IPS-NIHi7 (cell line): Measurements from ENCODE around the gene TMTC2.
A peak's percentile ranks its signal among the peaks of the same experiment; 100 is the strongest.

Experiments used
- DNase-seq: peaks from one replicate; pipeline ENCODE4 v3.0.0; 2012; ENCODE audit warnings: mixed read lengths; ENCODE audit errors: extremely low spot score

Gene TMTC2

GRCh38 chr12:82686168-82687020 lies at the start of gene TMTC2:
Gene TMTC2 (plus strand): TSS chr12:82686906.
- DNase-seq = peak; percentile 94

- no peak for DNase-seq
These were observed 48.4 kb upstream of the TMTC2 start for GRCh38 chr12:82638324-82638723.

DNA sequence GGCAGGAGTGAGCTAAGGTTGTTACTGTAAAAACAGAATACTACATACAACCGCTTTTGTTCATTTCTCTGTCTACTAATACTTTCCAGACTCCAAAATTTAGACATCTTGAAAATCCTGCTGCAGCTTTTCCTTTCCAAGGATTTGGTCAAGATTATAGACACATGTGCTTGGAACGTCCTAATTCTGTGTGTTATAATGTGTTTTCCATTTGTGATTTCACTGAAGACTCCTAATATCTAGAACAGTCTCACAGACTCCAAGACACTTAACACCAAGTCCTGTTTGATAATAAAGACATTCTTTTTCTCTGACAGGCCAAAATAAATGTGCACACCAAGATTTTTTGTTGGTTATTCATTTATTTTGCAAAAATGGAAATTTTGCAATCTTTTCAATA lies 41.8 kb upstream of the TMTC2 start:
- DNase-seq = no peak

DNA sequence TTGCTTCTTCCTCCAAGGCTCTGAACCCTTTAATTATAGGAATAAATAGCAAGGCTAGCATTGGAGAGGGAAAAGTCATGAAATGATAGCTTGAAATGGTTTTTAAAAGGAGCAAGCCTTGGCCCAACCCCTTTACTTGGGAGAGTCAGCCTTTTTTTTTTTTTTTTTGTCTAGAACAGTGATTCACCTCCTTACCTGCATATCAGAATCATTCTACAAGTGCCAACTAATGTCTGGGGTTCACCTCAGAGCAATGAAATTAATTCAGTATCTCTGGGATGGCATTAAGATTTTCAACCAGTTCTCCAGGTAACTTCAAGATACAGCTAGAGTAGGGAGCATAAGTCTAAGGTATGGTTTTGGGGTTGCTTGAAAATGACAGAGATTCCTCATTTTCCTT lies 41.3 kb upstream of the TMTC2 start:
- DNase-seq = no peak

DNA sequence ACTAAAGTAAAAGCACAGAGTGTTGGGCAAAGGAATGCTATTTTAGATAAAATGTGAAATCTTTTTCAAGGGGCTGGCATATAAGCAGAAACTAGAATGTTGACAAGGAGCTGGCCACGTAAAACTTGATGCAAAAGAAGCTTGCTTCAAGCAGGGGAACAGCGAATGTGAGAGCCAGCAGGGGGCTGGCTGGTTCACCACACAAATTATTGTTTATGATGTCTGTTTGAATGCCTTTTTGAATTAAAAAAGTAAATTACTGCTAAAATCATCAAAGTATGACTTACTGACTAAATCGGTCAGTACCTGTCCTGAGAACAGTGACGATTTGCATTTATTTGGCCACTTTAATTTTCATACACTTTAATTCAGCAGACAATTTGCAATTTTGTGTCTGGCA lies 38.9 kb upstream of the TMTC2 start:
- no peak for DNase-seq

- no peak for DNase-seq
These were observed 38.3 kb upstream of the TMTC2 start for GRCh38 chr12:82648259-82648909.

DNA sequence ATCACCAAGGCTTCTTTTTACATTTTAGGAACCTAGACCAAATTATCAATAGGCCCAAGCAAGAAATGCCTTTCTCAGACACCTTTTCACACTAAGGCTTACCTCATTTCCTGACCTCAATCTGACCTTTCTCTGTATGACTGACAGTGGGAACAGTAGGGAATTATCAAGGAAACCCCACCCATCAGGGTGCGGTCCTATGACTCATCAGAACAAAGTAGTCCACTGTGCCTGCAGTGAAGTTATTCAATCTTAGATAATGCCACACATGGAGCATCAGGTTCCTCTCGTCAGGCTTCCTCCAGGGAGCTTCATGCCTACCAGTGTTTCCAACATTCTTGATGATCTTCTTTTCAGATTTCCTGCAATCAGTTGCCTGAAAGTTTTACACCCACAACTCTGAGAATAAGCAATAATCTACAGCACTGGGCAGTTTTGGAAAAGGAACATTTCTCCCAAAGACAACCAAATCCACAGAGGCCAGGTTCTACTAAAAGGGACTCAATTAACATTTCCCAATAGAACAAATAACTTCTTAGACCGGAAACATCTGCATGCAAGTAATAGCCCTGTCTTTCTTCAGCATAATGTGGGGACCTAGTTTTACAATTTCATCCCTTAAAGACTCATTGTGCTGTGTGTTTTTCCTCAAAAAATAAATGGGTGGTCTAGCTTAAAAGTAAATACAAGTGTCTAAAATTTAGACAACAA lies 35.9 kb upstream of the TMTC2 start:
- DNase-seq = peak; percentile 17

- no peak for DNase-seq
These were observed 35.2 kb upstream of the TMTC2 start for GRCh38 chr12:82651489-82651888.

- DNase-seq = no peak
These were observed 34.6 kb upstream of the TMTC2 start for GRCh38 chr12:82652071-82652470.

DNA sequence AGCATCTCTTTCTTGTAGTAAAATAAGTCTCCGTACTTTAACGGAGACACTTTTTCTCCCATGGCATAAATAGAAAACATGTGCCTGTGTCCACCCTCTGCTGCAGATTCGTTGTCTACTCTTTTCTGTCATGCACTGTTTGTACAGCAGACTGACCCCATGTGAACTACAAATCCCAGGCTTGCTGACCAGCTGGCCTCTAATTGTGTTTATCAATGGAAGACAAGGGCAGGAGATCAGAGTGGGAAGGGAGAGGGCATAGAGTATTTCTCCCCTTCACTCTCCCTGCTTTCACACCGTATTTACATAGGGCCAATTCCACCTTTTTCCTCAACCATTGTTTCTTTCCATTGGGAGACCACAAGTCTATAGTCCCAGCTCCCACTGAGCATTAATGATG lies 31.0 kb upstream of the TMTC2 start:
- no peak for DNase-seq

- DNase-seq = no peak
These were observed 27.1 kb upstream of the TMTC2 start for GRCh38 chr12:82659343-82660207.

DNA sequence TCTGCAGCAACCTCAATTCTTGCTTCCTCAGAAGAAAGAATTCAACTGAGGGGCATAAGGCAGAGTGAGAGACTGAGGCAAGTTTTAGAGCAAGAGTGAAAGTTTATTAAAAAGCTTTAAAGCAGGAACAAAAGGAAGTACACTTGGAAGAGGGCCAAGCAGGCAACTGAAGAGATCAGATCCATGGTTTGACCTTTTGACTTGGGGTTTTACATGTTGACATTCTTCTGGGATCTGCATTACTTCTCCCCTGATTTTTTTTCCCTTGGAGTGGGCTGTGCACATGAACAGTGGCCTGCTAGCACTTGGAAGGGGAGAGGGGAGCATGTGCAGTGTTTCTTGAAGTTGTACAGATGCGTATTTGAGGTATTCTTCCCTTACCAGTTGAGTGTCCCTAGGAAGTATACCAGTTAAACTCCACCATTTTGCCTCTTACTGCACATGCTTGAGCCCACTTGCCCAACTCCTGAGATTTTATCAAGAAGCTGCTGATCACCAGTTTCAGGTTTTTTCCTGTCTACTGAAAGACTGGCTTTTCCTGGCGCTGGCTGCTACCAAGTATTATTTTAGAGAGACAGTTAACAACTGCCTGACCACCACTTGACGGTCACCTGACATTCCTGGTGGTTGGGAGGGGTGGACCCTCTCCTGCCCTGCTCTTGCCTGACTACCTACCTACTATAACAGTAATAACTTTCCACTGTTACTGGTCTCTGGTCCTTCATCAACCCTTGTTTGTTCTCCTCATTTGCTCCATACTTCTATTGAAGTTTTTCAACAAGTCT lies 26.0 kb upstream of the TMTC2 start:
- no peak for DNase-seq

GRCh38 chr12:82663893-82664292 lies 22.8 kb upstream of the TMTC2 start:
- DNase-seq = no peak

GRCh38 chr12:82665142-82665923 lies 21.4 kb upstream of the TMTC2 start:
- DNase-seq = no peak

DNA sequence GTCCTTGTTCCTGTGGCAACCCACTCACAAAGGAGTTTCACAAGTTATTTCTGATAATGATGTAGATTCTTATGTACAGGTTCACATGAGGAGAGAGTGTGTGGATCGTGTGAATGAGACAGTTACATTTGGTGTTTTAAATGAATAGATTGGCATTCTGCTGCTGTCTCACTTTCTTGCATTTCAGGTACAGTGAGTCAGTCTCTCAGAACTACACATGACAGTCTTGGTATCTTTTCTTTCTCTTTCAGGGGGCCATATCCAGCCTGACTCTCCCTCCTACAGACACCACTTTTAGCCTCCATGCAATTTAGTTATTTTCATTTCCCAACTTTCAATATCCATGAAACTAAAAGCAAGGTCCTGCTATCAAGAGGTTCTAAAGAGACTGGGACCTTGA lies 19.9 kb upstream of the TMTC2 start:
- DNase-seq = no peak

GRCh38 chr12:82671673-82672195 lies 15.0 kb upstream of the TMTC2 start:
- no peak for DNase-seq

- DNase-seq = no peak
These were observed 13.8 kb upstream of the TMTC2 start for GRCh38 chr12:82672811-82673495.

- no peak for DNase-seq
These were observed 13.0 kb upstream of the TMTC2 start for GRCh38 chr12:82673698-82674097.

DNA sequence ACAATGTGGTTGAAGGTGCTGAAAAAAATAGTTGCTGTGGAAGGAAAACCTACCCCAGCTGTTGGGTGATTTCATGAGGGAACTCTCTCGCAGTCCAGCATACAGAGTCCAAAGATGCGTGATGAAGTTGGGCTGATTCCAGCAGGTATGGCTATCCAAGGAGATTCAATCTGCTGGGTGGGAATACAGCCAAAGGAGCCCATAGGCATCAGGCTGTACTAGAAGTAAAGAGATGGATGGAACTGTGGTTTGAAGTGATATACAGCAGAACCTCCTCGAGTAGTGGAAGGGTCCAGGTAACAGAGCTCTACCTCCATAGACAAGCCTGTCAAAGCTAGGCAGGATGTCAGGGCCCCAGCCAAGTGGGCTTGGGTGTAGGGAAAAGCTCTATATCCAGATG lies 11.5 kb upstream of the TMTC2 start:
- DNase-seq = no peak
